ENCODE results near the gene RSRP1.

RSRP1 gene

DNA sequence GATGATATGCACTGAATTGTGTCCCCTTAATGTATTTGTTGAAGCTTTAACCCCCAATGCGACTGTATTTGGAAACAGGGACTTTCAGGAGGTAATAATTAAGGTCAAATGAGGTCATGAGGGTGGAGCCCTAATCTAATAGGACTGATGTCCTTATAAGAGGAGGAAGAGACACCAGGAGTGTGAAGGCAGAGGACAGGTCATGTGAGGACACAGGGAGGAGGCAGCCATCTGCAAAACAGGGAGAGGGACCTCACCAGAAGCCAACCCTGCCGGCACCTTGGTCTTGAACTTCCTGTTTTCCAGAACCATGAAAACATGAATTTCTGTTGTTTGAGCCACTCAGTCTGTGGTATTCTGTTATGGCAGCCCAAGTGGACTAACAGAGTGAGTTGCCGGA is 30.2 kb downstream of the RSRP1 start:
- DNase-seq = no peak

DNA sequence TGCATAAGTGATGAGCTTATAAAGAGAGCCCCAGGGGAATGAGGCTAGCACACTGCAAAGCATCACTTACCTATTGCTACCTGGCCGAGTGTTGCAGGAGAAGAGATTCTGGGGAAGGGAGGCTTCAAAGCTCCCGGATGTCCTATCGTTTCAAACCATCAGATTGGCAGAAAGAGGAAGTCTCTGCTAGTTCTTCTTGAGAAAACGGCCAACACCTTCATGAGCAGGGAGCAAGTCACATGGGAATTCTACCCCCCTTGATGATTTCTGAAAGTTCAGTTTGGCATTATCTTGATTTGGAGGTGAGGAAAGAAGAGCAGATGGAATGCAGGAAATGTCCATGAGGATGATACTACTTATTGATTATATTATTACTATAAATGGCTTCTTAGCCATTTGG is 31.1 kb downstream of the RSRP1 start:
- no peak for DNase-seq

DNA sequence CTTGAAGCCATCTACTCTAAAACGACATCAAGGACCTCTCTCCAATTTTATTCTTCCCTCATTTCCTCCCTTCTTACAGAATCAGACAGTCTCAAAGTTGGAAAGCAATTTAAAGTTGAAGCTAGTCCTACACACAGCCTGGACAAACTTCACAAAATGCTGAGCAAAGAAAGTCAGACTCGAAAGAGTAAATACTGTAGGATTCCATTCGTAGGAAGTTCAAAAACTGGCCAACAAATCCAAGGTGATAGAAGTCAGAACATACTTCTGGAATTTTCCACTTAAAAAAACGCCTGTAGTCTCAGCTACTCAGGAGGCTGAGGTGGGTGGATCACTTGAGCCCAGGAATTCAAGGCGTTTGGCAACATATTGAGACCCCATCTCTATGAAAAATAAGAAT is 34.5 kb downstream of the RSRP1 start:
- DNase-seq = no peak

DNA sequence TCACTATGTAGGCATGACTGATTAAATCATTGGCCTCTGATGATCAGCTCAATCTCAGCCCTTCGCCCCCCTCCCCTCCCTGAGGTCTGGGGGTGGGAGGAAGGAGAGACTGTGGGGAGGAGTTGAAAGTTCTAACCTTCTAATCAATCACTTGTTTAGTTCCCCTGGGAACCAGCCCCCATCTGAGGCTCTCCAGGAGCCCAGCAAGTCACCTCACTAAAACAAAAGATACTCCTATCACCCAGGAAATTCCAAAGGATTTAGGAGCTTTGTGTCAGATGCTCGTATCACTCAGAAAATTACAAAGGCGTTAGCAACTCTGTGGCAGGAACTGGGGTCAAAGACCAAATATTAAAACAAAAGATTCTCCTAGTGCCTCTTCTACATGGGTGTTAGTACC is 36.5 kb downstream of the RSRP1 start:
- no peak for DNase-seq

DNA sequence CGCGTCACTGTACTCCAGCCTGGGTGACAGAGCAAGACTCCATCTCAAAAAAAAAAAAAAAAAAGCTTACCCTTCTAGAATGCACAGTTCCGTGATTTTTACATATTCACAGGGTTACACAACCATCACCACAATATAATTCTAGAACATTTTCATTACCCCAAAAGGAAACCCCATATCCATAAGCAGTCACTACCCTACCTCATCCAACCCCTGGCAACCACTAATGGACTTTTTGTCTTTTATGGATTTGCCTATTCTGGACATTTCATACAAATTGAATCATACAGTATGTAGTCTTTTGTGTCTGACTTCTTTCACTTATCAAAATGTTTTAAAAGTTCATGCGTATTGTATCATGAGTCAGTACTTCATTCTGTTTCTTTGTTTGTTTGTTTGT is 37.7 kb downstream of the RSRP1 start:
- DNase-seq = no peak

GRCh38 chr1:25208561-25209222 is 38.6 kb downstream of the RSRP1 start:
- no peak for DNase-seq

DNA sequence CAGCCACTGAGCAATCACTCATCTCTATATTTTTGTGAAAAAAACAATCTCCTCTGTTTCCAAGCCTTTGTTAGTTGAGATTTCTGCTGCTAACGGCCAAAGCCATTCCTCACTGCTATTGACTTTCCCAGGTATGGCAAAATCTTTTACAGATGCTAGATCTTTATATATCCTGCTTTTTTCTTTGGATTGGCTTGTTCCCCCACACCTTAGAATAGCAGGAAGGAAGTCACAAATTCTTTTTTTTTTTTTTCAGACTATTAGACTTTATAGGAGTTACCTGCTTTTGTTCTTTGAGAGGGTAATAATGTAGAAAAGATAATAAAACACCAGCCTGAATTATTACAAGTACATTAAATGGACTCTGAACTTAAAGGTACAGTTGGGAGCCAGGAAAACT is 39.2 kb downstream of the RSRP1 start:
- no peak for DNase-seq

DNA sequence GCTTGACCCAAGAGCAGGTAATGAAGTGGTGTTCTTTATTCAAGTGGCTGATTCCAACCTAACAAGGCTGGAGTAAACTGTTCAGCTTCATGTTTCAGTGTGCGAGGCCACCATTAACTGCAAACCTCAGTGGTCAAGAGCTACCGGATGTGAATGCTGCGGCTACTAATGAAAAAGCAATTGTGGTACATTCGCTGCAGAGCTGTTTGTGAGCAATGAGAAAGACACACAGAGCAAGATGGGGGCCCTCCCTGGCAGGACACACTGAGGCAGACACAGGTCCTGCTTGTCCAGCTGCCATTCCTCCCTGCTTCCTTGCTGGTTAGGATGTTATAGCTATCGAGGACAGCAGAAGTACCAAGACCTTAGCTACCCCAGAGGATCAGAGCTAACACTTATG is 41.1 kb downstream of the RSRP1 start:
- no peak for DNase-seq

DNA sequence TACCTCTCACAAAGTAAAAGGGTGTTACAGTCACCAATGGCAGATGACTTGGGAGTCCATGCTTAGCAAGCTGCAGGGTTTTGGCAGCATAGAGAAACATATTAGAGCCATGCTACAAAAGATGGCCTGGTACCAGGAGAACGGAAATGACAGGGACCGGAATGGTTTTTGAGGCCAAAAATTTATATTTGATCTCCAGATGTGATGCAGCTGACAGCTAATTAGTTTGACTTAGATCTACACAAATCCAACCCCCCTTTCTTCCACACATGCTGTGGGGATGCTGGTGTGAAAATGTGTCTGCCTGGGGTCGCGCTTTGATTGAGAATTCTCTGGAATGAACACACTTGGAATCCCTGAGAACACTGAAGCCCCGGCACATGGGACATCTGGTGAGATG is 41.5 kb downstream of the RSRP1 start:
- no peak for DNase-seq

DNA sequence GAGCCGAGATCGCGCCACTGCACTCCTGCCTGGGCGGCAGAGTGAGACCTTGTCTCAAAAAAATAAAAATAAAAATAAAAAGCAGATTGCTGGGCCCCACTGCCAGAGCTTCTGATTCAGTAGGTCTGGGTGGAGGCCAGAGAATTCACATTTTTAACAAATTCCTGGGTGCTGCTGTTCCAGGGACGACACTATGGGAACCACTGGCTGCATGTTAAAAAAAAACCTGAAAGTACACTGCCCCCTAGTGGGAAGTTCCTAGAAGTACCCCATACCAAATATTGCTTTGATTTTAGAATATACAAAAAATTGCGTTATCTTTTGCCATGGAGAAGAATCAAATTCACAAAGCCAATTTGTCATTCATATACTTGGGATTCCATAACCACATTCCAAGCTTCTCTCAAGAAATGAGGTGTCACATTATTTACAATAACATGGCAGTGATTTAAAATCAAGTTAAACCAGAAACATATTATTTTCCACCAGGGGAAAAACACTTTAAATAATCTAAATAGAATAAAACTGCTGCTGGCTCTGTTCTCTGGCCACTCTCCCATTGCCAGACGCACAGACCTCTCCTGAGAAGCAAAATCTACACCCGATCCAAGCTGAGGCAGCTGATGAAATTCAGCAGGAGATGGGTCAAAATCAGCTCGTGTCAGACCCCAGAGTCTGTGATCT is 42.3 kb downstream of the RSRP1 start:
- DNase-seq = no peak

- no peak for DNase-seq
These were observed 46.2 kb downstream of the RSRP1 start for GRCh38 chr1:25201006-25201405.

DNA sequence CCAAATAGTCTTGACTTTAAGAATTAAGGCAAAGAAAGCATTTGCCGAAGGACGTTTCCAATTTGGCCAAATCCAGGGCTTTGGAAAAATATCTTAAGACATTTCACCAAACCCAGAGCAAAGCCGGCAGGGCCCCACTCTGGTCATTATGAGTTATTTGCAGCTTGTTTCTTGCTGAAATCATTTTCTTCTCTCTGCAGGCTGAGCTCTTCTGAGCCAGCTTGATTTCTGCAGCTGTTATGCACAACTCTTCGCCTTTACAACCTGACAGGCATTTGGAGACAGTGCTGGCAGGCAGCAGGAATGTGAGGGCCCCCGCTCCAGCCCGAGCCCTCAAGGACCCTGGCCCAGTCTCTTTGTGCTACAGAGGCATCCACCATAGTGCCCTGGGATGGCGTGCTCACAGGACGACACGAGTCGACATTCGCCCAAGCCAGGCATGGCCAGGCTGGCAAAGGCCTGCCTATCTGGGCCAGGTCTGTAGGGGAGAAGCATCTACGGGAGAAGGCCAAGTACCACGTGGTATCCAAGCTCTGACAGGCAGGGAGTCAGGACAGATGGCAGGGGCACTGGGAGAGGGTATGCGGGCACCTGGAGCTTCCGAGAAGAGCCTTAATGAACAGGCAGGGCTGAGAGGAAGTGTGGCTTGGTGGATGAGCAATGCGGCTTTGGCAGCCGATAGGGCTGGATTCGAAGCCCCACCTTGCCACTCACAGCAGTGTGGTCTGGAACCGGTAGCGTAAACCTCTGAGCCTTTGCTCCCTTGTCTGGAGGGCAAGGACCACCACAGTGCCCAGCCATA is 47.2 kb downstream of the RSRP1 start:
- no peak for DNase-seq

DNA sequence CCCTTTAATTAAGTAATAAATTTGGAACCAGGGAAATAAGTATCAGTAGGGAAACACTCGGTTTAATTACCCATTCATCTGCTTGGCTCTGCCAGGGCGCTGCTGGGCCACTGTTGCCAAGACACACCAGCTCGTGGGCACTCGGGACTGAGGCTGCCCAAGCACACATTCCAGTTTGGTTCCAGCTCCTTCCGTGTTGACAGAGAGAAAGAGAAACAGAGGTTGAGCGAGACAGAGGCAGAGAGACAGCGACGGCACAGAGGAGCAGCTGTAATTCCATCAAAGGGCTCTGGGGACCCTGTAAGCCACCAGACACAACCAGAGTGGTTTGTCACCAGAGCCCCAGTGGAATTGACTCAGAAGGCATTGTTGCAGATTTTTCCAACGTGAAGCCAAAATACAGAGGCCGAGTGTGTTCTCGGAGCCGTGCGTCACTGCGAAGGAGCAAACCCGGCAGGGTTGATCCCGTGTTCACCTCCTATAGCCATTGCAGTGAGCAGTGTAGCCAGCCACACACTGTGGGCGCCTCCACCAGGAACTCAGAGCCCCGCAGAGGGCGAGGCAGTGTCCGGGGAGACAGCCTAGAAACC is 48.5 kb downstream of the RSRP1 start:
- no peak for DNase-seq

DNA sequence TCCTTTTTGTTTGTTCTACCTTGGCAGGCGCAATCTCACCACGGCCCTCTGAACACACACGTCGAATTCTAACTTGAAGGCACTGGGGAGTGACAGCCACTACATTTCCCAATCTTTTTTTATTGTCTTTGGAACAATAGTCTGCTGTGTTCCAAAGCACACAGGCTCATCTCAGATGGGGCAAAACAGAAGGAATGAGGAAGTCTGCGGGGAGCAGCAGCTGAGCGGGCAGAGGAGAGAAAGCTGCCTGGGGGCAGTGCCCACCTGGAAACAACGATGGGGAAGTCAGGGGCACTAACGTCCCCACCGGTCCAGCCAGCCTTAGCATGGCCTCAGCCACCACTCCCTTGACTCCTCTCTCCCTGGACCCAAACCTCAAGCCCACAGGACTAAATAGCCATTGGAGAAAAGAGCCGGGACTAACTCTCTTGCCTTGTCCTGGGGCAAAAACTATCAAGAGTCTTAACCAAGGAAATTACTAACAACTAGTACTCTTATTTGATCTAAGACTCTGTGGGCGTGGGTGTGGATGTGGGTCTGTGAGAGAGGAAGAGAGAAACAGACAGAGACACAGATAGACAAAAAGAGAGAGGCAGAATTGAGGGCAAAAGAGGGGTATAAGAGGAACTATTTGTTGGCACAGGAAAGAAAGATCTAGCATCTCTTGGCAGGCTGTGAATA is 49.1 kb downstream of the RSRP1 start:
- no peak for DNase-seq

GRCh38 chr1:25197235-25197975 is 49.8 kb downstream of the RSRP1 start:
- DNase-seq = no peak

DNA sequence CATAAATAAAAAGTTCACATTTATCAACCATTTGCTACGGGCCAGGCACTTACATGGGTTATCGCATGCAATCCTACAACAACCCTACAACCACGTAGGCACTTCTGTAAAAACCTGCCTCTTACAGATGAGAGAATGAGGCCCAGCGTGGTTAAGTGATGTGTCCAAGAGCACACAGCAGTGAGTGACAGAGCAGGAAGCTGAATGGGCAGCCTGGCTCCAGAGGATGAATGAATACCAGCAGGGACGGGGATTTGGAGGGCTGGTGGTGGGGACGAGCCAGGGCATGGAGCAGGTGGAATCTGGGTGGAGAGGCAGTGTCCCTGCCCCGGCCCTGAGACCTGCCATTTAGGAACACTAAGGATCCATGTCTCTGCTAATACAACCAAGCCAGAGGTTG is 50.4 kb downstream of the RSRP1 start:
- no peak for DNase-seq

DNA sequence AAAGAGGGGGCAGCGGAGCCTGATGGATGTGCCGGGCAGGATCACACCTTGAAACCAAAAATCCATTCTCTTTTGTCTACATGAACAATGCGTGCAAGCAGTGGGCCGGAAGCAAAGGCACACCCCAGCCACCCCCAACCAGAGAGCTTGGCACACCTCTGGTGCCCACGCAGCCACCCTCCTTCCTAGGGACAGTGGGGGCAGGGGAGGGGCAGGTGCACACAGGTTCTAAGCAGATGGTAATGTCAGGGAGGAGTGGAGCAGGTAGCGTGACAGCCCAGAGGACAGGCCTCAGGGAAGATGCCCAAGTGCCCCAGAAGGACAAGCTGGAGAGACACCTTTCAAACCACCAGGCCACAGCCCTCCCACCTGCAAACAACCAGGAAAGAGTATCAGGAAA is 51.4 kb downstream of the RSRP1 start:
- no peak for DNase-seq

DNA sequence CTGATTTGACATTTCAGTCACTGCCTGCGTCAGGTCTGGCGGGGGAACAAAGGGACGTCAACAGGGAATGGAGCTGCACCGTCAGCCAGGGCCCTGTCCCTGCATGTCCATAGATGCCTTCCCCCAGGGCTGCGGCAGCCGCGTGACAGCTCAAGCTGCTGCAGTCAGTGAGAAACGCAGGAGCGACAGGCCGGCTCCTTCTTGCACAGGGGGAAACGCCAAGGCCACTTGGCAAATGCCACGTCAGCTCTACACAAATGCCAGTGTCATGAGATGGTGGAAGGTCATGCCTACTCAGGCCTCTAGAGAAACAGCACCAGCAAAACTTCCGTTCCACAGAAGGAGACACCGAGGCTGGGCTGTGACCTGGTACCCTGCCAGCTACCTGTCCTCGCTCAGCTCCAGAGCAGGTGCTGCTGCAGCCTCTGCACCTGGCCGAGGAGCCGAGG is 52.7 kb downstream of the RSRP1 start:
- DNase-seq = no peak

DNA sequence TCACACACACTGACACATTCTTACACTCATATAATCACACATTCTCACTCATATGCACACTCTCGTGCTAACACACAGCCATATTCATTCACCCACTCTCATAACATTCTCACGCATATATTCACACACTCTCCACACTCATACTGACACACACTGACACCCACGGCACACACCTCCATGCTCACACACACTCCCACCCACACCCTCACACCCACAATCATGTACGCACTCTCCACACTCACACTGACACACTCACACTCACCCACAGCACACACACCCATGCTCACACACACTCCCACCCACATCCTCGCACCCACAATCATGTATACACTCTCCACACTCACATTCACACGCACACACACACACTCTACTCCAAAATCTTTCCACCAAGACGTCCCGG is 53.2 kb downstream of the RSRP1 start:
- no peak for DNase-seq

GRCh38 chr1:25193229-25193628 is 54.0 kb downstream of the RSRP1 start:
- DNase-seq = no peak
